Stimulated activated CD4-positive, alpha-beta T cell treated with anti-CD3 and anti-CD28 coated beads, Interleukin-12 subunit alpha, Interleukin-12 subunit beta, amount 100 ng/mL, for 4 hours (primary cell): ENCODE results near the gene POR.
"Not testable (repeated sequence)": the region's sequence is repeated elsewhere in the genome, so short reads cannot be mapped to it uniquely, and the experiment has no call there.

Source experiments
- DNase-seq: peaks from one replicate; pipeline ENCODE4 v3.0.0-alpha.2; 2020

The POR gene

DNA sequence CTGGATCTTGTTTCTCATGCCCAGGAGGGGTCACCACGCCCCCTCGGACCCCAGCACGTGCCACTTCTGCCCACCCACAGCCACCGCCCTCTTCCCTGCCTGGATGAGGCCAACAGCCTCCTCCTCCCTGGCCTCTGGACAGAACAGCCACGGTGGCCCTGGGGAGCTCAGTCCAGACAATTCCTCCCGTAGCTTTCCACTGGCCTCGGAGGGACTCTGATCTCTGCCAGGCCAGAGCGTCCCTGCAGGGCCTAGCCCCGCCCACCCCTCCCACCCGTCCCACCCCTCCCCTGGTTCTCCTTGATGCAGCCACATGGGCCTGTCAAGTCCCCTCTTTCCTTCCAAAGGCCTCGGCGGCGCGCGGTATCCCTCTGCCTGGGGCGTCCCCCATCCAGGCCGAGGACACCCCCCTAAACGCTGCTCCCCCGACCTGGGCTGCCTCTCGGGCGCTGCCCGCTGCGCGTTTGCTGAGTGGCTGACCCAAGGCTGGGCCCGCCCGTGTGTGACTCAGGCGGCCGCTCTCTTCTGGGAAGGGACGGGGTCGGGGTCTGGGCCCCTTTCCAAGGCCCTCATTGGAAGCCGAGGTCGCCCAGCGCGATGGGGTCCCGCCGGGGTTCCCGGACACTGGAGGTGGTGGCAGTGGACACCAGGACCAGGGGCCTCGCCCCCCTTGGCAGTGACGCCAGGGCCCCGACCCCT, 78.9 kb downstream of the POR start:
- peak; percentile 18 for DNase-seq

DNA sequence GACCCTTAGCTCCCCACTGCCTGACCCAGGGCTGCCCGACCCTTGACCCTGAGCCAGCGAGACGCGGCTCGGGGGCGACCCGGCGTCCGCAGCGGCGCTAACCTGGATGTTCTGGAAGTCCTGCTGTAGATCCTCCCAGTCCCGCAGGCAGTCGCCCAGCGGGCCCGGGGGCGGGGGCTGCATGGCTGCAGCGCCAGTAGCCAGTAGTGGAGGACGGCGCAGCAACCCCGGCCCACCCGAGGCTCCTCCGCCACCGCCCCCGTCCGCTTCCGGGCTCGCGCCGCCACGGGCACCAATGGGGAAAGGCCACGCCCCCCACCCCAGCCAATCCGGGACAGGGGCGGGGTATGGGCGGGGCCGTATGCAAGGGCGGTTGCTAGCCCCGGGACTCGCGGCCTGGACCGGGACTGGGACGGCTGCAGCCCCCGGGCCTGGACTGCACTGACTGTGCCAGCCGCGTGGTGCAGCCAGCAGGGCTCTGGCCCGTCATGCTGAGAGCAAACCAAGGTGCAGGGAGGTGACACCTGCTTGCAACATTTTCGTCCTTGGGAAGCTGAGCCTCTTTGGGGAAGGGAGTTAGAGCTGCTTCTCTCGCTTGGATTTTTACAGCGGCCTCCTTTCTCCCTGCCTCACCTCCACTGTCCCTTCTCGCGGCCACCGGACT, 79.6 kb downstream of the POR start, which contains the start of gene TMEM120A:
TMEM120A (minus strand) TSS at position 208 of the 664 bp plus-strand sequence; CDS start at position 183, 25 bp downstream.
- DNase-seq: peak; percentile 97

DNA sequence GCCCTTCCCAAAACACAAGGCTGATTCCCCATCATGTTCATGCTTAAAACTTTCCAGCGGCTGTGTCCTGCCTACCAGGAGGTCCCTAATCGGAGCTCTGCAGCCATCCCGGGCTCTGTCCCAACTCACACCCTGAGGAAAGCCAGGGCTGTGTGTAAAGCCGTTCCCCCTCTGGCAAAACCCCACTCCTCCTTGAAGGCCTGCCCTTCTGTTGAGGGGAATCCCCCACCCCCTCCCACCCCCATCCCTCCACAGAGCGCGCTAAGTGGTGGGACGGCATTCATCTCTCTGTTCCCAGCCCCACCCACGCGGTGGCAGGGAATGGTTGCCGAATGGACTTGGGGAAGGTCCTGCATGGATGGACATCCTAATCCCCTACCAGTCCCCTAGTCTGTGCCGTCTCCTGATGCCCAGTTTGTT, 80.1 kb downstream of the POR start:
- DNase-seq: no peak

DNA sequence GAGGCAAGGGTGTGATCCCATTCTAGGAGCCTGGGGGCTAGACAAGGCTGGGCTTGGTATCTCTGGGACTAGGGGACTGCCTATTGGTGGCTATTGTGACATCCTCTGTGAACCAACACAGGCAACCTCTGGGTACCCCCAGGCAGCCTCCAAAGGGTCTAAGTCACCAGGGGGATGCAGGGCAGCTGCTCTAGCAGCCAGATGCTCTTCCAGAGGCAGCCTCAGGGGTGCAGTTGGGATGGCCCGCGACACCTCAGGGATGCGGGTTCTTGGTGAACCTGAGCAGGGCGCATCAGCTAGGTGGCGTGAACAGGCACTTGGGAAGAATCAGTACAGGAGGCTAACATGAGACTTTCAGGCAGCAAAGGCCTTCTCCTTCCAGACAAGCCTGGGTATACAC, 81.0 kb downstream of the POR start:
- DNase-seq: no peak

DNA sequence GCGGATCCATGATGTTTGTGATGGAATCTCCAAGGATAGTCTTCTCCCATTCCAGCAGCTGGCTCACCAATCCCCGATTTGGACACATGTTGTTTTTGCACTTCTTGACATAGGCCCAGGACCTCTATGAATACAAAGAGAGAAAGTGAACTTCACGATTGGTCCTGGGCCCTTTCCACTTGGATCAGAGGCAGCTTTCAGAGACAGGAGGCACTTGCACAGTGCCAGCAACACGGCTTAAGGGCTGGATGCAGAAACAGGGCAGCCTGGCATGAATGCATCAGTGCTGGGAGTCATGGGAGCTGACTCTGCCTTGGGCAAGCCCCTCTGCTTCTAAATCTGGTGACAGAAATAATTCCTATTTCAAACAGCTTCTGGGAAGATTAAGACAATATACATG, 81.5 kb downstream of the POR start:
- DNase-seq: no peak

DNA sequence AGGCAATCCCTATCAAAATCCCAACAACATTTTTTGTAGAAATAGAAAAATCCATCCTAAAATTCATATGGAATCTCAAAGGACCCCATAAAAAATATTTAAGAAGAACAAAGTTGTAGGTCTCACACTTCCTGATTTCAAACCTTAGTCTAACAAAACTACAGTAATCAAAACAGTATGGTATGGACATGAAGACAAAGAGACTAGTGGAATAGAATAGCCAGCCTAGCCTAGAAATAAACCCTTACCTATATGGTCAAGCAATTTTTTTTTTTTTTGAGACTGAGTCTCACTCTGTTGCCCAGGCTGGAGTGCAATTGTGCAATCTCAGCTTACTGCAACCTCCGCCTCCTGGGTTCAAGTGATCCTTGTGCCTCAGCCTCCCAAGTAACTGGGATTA, 83.1 kb downstream of the POR start:
- DNase-seq: no peak

DNA sequence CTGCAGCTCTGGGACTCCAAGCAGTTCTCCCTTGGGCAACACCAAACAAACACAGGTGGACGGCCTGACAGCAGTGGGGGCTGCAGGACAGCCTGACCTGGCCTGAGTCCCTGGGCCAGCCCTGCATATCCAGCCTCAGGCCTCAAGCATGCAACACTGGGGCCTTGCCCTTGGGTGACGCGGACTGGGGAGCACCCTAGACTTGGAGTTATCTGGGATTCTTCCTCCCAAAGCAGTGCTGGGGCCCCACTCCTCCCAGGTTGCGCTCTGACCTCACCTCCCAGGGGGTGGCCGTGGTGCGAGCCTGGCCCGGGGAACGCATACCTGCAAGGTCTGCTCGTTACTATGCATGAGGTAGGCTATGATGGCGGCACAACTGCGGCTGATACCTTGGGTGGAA, 85.6 kb downstream of the POR start:
- no peak for DNase-seq

DNA sequence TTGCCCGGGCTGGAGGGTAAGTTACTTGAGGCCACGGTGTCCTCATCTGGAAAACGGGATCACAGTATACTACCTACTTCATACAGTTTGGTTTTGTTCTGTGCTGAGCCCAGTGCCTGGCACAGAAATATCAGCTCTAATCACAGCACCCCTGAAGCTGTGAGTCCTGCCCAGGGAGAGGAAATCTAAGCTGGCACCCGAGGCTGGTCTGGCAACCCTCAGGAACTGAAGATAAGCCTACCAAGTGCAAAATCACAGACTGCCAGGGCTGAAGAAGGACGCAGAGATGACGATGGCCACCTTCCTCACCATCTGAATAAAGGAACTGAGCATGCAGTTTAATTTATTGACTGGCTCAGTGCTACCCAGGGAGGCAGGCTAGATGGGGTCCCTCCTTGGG, 87.2 kb downstream of the POR start:
- no peak for DNase-seq

DNA sequence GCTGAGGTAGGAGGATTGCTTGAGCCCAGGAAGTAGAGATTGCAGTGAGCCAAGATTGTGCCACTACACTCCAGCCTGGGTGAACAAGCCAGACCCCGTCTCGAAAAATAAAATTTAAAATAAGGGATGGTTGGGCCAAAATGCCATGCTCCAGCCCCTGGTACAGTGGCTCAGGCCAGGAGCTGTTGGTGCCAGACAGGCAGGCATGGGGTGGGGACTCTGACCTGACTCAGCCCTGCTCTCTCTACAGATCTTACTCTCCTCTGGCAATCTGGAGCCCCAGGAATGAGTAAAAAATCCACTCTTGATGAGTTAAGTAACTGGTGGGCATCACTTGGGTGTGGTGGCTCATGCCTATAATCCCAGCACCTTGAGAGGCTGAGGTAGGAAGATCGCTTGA, 87.9 kb downstream of the POR start:
- no peak for DNase-seq

DNA sequence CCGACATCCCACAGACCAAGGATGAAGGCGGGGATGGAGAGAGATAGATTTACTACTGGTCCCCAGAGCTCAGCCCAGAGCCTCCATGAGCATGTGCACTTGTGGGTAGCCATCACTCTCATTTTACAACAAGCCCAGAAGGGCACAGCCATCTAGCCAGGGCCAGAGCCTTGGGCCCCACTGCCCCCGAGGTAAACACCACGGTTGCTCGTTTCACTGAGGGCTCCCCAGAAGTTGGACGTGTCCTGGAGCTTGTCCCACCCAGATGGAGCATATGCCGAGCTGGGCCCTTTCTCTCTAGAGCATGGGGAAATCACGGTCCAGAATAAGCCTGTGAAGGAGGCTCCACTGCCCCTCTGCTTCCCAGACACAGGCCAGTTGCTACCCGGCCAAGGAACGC, 88.4 kb downstream of the POR start:
- DNase-seq: no peak

DNA sequence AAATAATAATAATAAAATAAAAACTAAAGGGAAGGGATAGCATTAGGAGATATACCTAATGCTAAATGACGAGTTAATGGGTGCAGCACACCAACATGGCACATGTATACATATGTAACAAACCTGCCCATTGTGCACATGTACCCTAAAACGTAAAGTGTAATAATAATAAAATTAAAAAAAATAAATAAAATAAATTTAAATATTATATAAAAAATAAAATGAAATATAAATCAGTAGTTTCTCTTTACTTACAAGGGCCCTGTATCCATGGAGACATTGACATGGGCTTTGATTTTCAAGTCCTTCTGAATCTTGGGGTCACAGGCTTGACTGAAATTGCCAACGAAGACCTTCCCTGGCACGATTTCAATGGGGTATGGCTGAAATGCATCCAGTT, 90.0 kb downstream of the POR start:
- DNase-seq: not testable (repeated sequence)

DNA sequence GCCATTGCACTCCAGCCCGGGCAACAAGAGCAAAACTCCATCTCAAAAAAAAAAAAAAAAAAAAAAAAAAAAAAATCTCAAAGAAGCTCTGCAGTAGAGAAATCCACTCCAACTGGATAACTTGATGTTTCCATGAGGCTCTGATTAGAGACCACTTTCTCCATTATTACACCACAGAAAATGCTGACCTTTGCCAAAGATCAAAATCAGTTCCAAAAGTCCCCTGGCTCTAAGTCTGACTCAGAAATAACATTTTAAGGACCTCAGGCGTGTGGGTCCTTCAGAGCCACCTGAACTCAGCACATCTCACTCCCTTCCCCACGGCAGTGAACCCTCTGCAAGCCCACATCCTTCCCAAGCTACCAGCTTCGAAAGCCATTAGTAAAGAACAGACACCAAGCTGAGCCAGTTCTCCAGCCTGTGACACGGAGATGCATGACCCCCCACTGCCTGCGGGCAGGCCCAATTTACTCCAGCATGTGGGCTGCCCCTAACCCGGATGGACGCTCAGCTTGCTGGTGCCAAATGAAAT, 93.3 kb downstream of the POR start:
- no peak for DNase-seq

DNA sequence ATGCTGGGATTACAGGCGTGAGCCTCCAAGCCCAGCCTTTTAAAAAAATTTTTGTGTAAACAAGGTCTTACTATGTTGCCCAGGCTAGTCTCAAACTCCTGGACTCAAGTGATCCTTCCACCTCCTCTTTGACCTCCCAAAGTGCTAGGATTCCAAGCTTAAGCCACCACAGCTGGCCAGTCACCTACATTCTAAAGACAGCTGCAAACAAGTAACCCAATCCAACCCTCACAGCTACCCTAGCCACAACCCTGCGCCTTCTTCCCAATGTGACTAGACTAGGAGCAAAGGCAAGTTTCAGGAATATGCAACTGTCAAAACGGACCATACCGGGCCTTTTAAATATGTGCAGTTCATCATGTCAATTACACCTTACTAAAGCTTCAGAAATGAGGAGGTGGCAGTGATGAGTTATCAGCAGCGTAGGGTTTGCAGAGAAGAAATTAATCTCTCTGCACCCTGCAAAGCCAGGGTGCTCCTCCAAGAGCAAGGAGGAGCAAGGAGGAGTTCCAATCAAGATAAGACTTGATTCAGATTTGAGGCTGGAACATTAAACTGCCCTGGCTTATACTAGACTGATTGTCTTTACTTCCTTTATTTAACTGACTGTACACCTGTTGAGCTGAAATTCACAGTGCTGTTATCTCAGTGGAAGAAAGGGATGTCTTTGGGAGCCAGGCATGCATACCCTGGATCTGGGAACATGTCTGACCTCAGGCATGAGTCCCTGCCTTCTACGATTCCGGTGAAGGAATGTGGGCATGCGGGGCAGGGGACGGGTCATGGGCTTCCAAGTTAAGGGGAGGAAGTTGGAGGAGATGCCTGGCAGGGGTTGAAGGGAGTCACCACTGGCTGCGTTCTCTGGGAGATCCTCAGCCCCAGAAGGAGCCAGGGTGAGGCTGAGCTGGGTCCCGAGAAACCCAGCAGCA, 95.0 kb downstream of the POR start:
- DNase-seq: no peak

DNA sequence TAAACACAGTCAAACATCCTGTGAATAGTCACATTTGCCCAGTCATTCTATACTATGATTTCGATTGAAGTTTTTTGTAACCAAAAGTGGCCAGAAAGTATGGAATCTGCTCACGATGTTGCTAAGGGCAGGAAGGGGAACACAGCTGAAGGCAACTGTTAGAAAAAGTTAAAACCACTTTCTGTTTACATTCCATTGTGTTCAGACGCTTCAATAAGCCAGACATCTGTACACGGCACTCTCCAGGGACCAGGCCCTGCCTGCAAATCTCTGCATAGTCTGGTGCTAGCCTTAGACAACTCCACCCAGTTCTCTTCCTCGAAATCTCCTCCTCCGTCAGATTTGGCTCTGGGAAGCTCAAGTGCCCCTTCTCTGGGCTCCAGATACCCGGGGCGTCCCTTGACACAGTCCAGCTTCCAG, 96.5 kb downstream of the POR start:
- no peak for DNase-seq

DNA sequence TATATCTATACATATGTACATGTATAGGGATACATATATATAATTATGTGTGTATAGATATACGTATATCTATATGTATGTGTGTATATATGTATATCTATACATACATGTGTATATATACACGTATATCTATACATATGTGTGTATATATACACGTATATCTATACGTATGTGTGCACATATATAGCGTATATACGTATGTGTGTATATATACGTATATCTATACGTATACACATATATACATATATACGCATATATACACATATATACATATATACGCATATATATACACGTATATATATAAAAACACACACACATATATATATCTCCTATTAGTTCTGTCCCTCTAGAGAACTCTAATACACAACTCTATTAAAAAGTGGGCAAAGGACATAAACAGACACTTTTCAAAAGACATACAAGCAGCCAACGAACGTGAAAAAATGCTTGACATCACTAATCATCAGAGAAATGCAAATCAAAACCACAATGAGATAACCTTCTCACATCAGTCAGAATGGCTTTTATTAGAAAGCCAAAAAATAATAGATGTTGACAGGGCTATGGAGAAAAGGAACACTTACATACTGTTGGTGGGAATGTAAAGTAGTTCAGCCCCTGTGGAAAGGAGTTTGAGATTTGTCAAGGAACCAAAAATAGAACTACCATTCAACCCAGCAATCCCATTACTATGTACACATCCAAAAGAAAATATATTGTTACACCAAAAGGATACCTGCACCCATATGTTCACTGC, 101.4 kb downstream of the POR start:
- DNase-seq: no peak

DNA sequence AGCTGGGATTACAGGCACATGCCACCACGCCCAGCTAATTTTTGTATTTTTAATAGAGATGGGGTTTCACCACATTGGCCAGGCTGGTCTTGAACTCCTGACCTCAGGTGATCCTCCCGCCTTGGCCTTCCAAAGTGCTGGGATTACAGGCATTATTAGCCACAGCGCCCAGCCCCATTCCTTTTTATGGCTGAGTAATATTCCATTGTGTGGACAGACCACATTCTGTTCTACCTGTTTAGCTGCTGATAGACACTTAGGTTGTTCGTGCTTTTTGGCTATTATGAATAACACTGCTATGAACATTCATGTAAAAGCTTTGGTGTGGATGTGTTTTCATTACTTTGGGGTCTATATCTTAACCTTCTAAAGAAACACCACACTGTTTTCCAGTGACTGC, 103.6 kb downstream of the POR start:
- not testable (repeated sequence) for DNase-seq

DNA sequence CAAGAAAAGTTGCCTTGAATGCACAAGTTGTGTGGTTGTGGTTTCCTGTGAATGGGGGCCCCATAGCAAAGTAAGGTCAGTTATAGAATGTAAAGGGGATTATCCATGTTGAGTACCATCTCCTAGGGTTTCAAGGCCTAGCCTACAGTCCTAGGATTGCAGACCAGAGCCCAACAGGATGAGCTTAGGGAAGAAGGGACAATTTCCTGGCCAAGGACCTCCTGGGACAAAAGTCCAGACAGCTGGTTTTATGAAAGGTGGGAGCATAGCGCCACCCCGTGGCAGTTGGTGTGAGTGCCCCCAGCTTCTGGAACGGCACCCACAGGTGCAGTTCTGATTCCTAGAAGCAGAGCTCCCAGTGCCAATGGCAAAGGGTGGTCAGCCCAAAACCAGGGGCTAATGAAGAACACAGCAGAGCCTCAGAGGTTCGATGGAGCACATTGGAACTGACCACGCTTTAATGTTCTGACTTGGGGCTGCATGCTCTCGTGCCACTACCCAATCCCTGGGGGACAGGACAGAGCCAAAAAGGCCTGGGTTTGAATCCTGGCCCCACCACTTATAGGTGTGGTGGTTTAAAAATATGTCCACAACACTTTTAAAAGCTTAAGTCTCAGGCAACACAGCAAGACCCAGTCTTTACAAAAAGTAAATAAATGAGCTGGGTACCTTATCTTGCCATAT, 105.2 kb downstream of the POR start:
- peak; percentile 67 for DNase-seq

DNA sequence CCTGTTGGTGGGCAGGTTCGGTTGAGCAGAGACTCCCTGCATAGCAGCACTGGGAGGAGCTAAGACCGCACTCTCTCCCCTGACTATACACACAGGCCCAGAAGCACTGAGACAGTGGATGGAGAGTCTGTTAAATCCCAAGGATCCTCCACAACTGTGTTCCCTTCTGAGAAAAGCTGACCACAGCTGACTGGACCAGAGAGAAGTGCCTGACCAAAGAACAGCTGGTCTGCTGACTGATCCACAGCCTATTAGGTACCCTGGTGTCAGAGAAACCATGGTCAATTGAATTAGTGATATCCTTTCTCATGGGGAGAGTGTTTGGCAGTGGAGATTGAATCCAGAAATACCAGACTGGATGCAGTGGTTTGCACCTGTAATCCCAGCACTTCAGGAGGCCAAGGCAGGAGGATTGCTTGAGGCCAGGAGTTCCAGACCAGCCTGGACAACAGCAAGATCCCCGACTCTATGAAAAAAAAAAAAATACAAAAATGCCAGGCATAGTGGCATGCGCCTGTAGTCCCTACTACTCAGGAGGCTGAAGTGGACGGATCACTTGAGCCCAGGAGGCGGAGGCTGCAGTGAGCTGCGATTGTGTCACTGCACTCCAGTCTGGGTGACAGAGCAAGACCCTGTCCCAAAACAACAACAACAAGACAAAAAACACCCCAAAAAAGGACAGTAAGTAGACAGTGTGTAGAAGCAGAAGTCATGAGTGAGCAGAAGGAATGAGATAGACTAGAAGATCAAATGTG, 107.2 kb downstream of the POR start:
- DNase-seq: no peak

DNA sequence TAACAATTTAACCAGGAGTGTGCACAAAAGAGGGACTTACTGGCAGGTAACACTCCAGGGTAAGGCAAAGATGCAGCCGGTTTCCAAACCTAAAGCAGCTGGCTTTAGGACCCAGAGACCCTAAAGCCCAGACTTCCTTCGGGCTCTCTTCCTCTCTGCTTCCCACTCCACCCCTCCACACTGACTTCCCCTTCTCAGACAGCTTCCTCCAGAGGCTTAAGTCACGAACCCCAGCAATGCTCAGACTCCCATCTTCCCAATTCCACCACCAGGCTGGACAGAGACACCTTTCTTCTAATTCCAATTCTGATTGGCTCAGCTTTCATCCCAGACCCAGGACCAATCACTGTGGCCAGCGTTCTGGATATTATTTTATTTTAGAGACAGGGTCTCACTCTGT, 108.0 kb downstream of the POR start:
- DNase-seq: no peak

DNA sequence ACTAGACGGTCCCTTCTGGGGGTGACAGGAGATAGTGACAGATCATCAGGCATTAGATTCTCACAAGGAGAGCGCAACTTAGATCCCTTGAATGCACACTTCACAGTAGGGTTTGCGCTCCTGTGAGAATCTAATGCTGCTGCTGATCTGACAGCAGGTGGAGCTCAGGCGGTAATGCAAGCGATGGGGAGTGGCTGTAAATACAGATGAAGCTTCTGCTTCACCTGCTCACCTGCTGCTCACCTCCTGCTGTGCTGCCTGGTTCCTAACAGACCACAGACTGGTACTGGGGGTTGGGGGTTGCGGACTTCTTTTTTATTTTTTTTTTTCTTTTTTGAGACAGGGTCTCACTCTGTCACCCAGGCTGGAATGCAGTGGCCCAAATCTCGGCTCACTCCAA, 114.7 kb downstream of the POR start:
- DNase-seq: not testable (repeated sequence)

DNA sequence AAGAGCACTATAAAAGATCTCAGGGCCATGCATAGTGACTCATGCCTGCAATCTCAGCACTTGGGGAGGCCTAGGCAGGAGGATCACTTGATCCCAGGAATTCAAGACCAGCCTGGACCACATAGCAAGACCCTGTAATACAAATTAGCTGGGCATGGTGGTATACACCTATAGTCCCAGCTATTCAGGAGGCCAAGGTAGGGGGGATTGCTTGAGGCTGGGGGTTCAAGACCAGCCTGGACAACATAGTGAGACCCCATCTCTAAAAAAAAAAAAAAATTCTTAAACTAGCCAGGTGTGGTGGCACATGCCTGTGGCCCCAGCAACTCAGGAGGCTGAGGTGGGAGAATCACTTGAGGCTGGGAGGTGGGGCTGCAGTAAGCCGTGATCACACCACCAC, 117.0 kb downstream of the POR start:
- no peak for DNase-seq
